HG03135 (cell line): ENCODE results near the gene HMBS.
"Not testable (repeated sequence)": the region's sequence is repeated elsewhere in the genome, so short reads cannot be mapped to it uniquely, and the experiment has no call there.

Experiments used
- ATAC-seq: cut with Tn5 transposase; IDR thresholded peaks from one replicate; pipeline ENCODE4 v1.9.1; 2021; ENCODE audit warnings: mild to moderate bottlenecking, moderate library complexity; ENCODE audit not compliant: unreplicated experiment

Gene HMBS

GRCh38 chr11:119084663-119085436 lies at the start of gene HMBS:
TSS of gene HMBS (plus strand) at chr11:119084881. CDS start at chr11:119085034, 153 bp downstream.
- ATAC-seq, result peak; percentile 84

GRCh38 chr11:119038884-119039283 lies 45.8 kb upstream of the HMBS start:
- no peak for ATAC-seq

- not testable (repeated sequence) for ATAC-seq
Observed at GRCh38 chr11:119039471-119039870, 45.2 kb upstream of the HMBS start.

- no peak for ATAC-seq
Observed at GRCh38 chr11:119041821-119042514, 42.7 kb upstream of the HMBS start.

GRCh38 chr11:119042927-119043326 lies 41.8 kb upstream of the HMBS start:
- ATAC-seq, result no peak

GRCh38 chr11:119044708-119045107 lies 40.0 kb upstream of the HMBS start:
- ATAC-seq, result no peak

- no peak for ATAC-seq
Observed at GRCh38 chr11:119046489-119046888, 38.2 kb upstream of the HMBS start.

GRCh38 chr11:119047205-119047604 lies 37.5 kb upstream of the HMBS start:
- ATAC-seq, result no peak

GRCh38 chr11:119048644-119049043 lies 36.0 kb upstream of the HMBS start:
- ATAC-seq, result no peak

GRCh38 chr11:119049081-119049480 lies 35.6 kb upstream of the HMBS start:
- ATAC-seq, result no peak

- no peak for ATAC-seq
Observed at GRCh38 chr11:119051440-119052162, 33.1 kb upstream of the HMBS start.

GRCh38 chr11:119052163-119052814 lies 32.4 kb upstream of the HMBS start:
- ATAC-seq, result no peak

- no peak for ATAC-seq
Observed at GRCh38 chr11:119054418-119054817, 30.3 kb upstream of the HMBS start.

GRCh38 chr11:119055901-119056300 lies 28.8 kb upstream of the HMBS start:
- no peak for ATAC-seq

- ATAC-seq, result peak; percentile 17
Observed at GRCh38 chr11:119056421-119056999, 28.2 kb upstream of the HMBS start.

GRCh38 chr11:119057000-119057769 lies 27.5 kb upstream of the HMBS start, which contains the start of gene HYOU1:
TSS of gene HYOU1 (minus strand) at chr11:119057205. CDS start at chr11:119056160, 1,045 bp downstream.
- ATAC-seq, result peak; percentile 79

- not testable (repeated sequence) for ATAC-seq
Observed at GRCh38 chr11:119059128-119059527, 25.6 kb upstream of the HMBS start.

GRCh38 chr11:119061256-119061655 lies 23.4 kb upstream of the HMBS start:
- no peak for ATAC-seq

- no peak for ATAC-seq
Observed at GRCh38 chr11:119062779-119063178, 21.9 kb upstream of the HMBS start.

GRCh38 chr11:119065369-119065768 lies 19.3 kb upstream of the HMBS start:
- no peak for ATAC-seq
